BLaER1 treated with 17β-estradiol and CSF1 and Interleukin-3, amounts not matched to agents 10 nM and 100 nM (cell line): ENCODE results near the gene KCNT1.

Experiments
- H3K27ac ChIP-seq, 11 experiments: shearing (Covaris generic); formaldehyde crosslinking; 2 replicates each; pipeline ENCODE4 v1.8.1; 2022
- H3K27me3 ChIP-seq, 11 experiments: shearing (Covaris generic); formaldehyde crosslinking; 2 replicates each; pipeline ENCODE4 v1.8.1; 2022
- H3K36me3 ChIP-seq, 11 experiments: shearing (Covaris generic); formaldehyde crosslinking; 2 replicates each; pipeline ENCODE4 v1.8.1; 2022
- H3K4me1 ChIP-seq, 10 experiments: shearing (Covaris generic); formaldehyde crosslinking; 2 replicates each; pipeline ENCODE4 v1.8.1; 2022
- H3K4me2 ChIP-seq, 11 experiments: shearing (Covaris generic); formaldehyde crosslinking; 2 replicates each; pipeline ENCODE4 v1.8.1; 2022
- H3K4me3 ChIP-seq, 10 experiments: shearing (Covaris generic); formaldehyde crosslinking; 2 replicates each; pipeline ENCODE4 v1.8.1; 2022
- H3K9ac ChIP-seq, 11 experiments: shearing (Covaris generic); formaldehyde crosslinking; 2 replicates each; pipeline ENCODE4 v1.8.1; 2022
- H3K9me3 ChIP-seq, 11 experiments: shearing (Covaris generic); formaldehyde crosslinking; replicated peaks in 1 of 11; 2 replicates each; pipeline ENCODE4 v1.8.1; 2022
- H4K20me1 ChIP-seq, 11 experiments: shearing (Covaris generic); formaldehyde crosslinking; 2 replicates each; pipeline ENCODE4 v1.8.1; 2022
- Cebpa-rat ChIP-seq, 11 experiments: shearing (Covaris generic); IDR thresholded peaks; 2 replicates each; pipeline ENCODE4 v1.8.1; 2022

The KCNT1 gene

DNA sequence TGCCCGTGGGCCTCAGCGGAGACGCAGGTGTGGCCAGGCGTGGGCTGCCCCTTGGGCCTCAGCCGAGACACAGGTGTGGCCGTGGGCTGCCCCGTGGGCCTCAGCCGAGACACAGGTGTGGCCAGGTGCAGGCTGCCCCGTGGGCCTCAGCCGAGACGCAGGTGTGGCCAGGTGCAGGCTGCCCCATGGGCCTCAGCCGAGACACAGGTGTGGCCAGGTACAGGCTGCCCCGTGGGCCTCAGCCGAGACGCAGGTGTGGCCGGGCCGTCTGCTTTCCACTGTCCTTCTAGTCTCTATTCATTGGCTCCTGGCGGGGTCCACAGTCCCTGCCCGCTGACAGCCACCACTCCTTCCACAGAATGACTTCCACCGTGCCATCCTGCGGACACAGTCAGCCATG is 56.1 kb downstream of the KCNT1 start:
- Histone ChIP-seq H3K9ac (no peak overlapping the region; a peak in 1 of 22 replicates), H3K27me3 (no peaks in the 10 kb centered on the region)

DNA sequence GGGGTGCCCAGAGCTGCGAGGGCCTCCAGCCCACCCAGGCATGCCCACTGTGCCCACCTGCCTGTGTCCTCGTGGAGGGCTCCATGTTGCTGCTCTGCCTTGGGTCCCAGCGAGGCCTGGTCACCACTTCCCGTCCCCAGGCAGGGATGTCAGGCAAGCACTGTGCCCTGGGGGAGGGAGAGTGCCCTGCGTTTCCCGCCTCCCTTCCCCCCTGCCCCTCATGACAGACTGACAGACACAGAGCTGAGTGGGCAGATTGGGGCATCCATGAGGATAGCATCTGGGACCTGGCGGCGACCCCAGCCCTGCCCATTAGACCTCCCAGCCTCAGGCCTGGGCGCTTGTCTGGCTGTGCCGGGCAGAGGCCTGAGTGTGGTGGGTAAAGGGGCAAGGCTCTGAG is 56.9 kb downstream of the KCNT1 start:
- no peak overlapping the region for H3K4me3 ChIP-seq
- no peaks in the 10 kb centered on the region for H3K9me3 ChIP-seq
- H3K4me2 ChIP-seq: no peak overlapping the region
- peaks cover 0 to 5% (median 0%) of the 10 kb centered on the region in 10 experiments; a peak in 2 of 20 replicates for H3K4me1 ChIP-seq
- H3K36me3 ChIP-seq: no peaks in the 10 kb centered on the region
- TF ChIP-seq Cebpa-rat (IDR thresholded peaks at IDR 0.05): no peak
- no peaks in the 10 kb centered on the region for H3K27me3 ChIP-seq
- H3K27ac ChIP-seq: no peak overlapping the region
- H4K20me1 ChIP-seq: peaks cover 0 to 39% (median 0%) of the 10 kb centered on the region in 11 experiments; a peak in 2 of 22 replicates
- no peak overlapping the region for H3K9ac ChIP-seq

More for the DNA sequence above, 56.1 kb downstream of the KCNT1 start:
- H4K20me1 ChIP-seq: peaks cover 0 to 39% (median 0%) of the 10 kb centered on the region in 11 experiments; a peak in 2 of 22 replicates
- H3K4me3 ChIP-seq: no peak overlapping the region
- no peaks in the 10 kb centered on the region for H3K9me3 ChIP-seq
- no peak for TF ChIP-seq Cebpa-rat (IDR thresholded peaks at IDR 0.05)
- H3K4me1 ChIP-seq: peaks cover 0 to 5% (median 0%) of the 10 kb centered on the region in 10 experiments; a peak in 2 of 20 replicates
- no peak overlapping the region for H3K4me2 ChIP-seq
- H3K27ac ChIP-seq: no peak overlapping the region
- H3K36me3 ChIP-seq: no peaks in the 10 kb centered on the region

DNA sequence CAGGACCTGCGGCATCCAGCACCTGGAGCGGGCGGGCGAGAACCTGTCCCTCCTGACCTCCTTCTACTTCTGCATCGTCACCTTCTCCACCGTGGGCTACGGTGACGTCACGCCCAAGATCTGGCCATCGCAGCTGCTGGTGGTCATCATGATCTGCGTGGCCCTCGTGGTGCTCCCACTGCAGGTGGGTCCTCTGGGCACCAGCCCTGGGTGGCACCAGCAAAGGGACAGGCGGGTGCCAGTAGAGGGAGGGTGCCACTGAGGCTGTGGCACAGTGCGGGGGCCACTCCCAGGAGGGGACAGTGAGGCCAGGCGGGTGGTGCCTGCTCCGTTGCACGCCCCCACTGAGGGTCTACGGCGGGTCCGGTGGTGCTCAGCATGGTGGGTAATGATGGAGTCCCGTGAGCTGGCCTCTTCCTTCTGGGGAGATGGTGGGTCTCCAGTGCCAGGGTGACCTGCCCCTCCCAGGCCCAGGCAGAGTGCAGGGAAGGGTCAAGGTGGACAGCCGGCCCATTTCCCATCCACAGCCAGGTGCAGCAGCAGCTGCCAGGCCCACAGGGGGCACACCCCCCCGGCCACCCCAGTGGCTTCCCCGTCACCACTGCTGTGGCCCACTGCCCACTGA is 57.8 kb downstream of the KCNT1 start:
- H3K4me3 ChIP-seq: no peak overlapping the region
- H3K9me3 ChIP-seq: peaks cover 0 to 3% (median under 1%) of the 10 kb centered on the region in 11 experiments; a peak in 12 of 22 replicates
- H3K4me1 ChIP-seq: peaks cover 0 to under 1% (median 0%) of the 10 kb centered on the region in 10 experiments; a peak in 1 of 20 replicates
- H3K4me2 ChIP-seq: no peak overlapping the region
- H3K27me3 ChIP-seq: no peaks in the 10 kb centered on the region
- no peak for TF ChIP-seq Cebpa-rat (IDR thresholded peaks at IDR 0.05)
- H3K9ac ChIP-seq: no peak overlapping the region
- H3K27ac ChIP-seq: no peak overlapping the region
- H3K36me3 ChIP-seq: no peaks in the 10 kb centered on the region
- peaks cover 0 to 39% (median 0%) of the 10 kb centered on the region in 11 experiments; a peak in 2 of 22 replicates for H4K20me1 ChIP-seq

DNA sequence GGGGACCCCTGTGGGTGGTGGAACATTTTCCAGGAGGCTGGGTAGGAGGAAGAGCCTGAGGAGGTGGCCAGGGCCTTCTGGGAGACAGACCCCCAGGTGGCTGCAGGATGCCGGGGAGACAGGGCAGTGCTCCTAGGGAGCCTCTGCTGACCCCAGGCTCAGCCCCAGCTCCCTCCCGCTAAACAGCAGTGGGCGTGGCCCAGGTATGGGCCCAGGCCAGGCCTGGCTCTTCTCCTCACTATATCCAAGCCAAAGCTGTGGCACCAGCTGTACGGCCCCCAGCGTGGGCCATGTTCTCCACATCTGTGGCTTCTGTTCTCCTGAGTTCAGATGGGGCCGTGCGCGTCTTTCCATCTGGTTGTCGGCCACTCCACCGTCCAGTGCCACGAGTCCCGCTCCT is 58.5 kb downstream of the KCNT1 start:
- Histone ChIP-seq H3K27ac (no peak overlapping the region), H3K36me3 (no peaks in the 10 kb centered on the region), H3K4me3 (no peak overlapping the region), H3K4me2 (no peak overlapping the region), H3K9me3 (peaks cover 4 to 10% (median 8%) of the 10 kb centered on the region in 11 experiments; a peak in 21 of 22 replicates), H3K4me1 (no peaks in the 10 kb centered on the region), H3K9ac (no peak overlapping the region), H3K27me3 (no peaks in the 10 kb centered on the region), H4K20me1 (peaks cover 0 to 39% (median 0%) of the 10 kb centered on the region in 11 experiments; a peak in 2 of 22 replicates)
- no peak for TF ChIP-seq Cebpa-rat (IDR thresholded peaks at IDR 0.05)

DNA sequence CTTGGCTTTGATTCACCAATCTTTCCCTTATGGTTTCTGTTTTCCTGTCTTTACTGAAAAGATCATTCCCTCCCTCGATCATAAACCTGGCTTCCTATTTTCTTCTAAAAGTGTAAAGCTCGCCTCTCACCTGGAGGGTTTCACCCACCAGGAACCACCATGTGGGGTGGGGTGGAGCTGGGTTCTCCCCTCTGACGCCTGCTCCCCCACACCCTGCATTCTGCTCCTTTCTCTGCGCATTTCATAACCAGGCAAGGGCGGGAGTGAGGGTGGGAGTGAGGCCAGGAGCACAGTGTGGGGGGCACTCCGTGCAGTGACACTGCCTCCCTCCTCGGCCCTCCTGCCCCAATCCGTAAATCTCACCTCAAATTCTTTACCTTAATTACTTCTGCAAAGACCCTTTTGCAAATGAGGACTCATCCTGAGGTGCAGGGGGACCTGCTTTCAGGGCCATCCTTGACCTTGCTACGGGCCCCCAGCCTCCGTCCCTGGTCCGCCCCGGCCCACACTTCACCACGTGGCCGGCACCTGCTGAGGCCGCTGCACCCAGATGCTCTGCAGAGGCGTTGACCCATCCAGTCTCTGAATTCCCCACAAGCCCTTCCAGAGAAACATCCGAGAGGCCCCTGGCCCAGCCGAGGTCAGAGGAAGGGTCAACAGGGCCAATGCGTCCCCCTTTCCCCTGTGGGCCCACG is 59.3 kb downstream of the KCNT1 start:
- H3K27ac ChIP-seq: no peak overlapping the region
- H3K4me3 ChIP-seq: no peak overlapping the region
- no peaks in the 10 kb centered on the region for H3K27me3 ChIP-seq
- H3K9me3 ChIP-seq: peaks cover 12 to 18% (median 16%) of the 10 kb centered on the region in 11 experiments
- TF ChIP-seq Cebpa-rat (IDR thresholded peaks at IDR 0.05): no peak
- no peaks in the 10 kb centered on the region for H3K4me1 ChIP-seq
- no peak overlapping the region for H3K4me2 ChIP-seq
- H3K36me3 ChIP-seq: no peaks in the 10 kb centered on the region
- H4K20me1 ChIP-seq: peaks cover 0 to 39% (median 0%) of the 10 kb centered on the region in 11 experiments; a peak in 2 of 22 replicates
- H3K9ac ChIP-seq: no peak overlapping the region

DNA sequence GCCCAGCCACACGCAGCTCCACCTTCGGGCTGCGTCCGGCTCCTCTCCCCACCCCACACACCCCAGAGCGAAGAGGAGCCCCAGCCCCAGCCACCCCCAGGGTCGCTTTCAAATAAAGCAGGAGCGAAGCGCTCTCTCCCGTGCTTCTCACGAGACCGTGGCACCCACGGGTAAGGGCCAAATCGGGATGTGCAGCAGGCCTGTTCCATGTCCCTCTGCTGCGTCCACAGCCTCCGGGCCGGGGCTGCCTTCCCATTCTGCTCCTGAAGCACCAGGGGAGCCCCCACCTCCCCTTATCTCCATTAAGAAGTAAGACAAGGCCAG is 59.8 kb downstream of the KCNT1 start:
- Histone ChIP-seq H3K4me1 (no peaks in the 10 kb centered on the region), H3K27me3 (no peaks in the 10 kb centered on the region), H3K9me3 (peaks cover 18 to 23% (median 21%) of the 10 kb centered on the region in 11 experiments), H3K4me2 (no peak overlapping the region), H4K20me1 (peaks cover 0 to 39% (median 0%) of the 10 kb centered on the region in 11 experiments; a peak in 2 of 22 replicates), H3K27ac (no peak overlapping the region), H3K9ac (no peak overlapping the region), H3K36me3 (no peaks in the 10 kb centered on the region), H3K4me3 (no peak overlapping the region)
- TF ChIP-seq Cebpa-rat (IDR thresholded peaks at IDR 0.05): no peak

DNA sequence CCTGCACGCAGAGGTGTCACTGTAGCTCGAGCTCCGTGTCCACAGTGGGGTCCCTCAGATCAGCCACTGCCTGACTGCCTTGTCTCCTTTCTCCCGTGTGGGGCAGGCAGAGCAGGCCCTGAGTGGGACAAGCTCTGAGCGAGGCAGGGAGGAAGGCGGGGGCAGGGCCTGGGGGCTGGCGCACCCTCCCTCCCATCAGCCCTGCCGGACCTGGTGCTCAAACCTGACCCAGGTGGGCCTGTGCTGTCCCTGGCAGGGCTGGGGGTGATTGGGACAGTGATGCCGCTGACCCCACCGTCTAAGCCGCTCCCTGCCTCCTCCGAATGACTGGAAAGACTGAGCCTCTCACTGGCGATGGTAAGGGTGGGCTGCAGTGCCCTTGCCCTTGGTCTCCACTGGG is 60.9 kb downstream of the KCNT1 start:
- Histone ChIP-seq H3K9ac (no peak overlapping the region), H3K27ac (no peak overlapping the region), H3K4me3 (no peak overlapping the region), H3K4me2 (no peak overlapping the region), H4K20me1 (peaks cover 0 to 39% (median 0%) of the 10 kb centered on the region in 11 experiments; a peak in 2 of 22 replicates), H3K27me3 (no peaks in the 10 kb centered on the region), H3K36me3 (no peaks in the 10 kb centered on the region), H3K4me1 (no peaks in the 10 kb centered on the region), H3K9me3 (peaks cover 22 to 32% (median 27%) of the 10 kb centered on the region in 11 experiments)
- no peak for TF ChIP-seq Cebpa-rat (IDR thresholded peaks at IDR 0.05)

DNA sequence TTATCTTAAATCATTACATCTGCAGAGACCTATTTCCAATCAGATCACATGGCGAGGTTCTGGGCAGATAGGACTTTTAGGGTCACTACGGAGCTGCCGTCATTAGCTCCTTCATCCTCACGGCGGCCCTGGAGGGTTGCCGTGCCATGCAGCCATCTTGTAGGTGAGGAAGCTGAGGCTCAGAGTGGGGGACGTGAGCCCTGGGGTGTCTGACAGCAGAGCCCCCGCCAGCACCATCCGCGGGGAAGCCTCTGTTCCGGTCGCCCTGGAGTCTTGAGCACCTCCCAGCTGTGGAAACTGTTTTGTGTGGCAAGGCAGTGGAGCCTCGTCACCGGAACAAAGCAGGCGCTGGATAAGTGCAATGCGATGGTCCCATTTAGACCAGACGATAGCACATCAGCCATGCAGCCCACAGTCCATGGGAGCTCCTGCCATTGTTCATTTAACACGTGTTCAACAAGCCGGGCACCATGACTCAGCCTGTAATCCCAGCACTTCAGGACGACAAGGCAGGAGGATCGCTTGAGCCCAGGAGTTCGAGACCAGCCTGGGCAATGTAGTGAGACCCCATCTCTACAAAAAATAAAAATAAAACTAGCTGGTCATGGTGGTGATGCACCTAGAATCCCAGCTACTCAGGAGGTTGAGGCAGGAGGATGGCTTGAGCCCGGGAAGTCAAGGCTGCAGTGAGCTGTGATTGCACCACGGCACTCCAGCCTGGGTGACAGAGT is 61.9 kb downstream of the KCNT1 start:
- Histone ChIP-seq H3K36me3 (no peaks in the 10 kb centered on the region), H3K4me2 (no peak overlapping the region), H3K9me3 (peaks cover 22 to 32% (median 27%) of the 10 kb centered on the region in 11 experiments), H3K4me3 (no peak overlapping the region), H3K27me3 (no peaks in the 10 kb centered on the region), H3K27ac (no peak overlapping the region), H3K9ac (no peak overlapping the region), H3K4me1 (no peaks in the 10 kb centered on the region), H4K20me1 (peaks cover 0 to 29% (median 0%) of the 10 kb centered on the region in 11 experiments; a peak in 1 of 22 replicates)
- TF ChIP-seq Cebpa-rat (IDR thresholded peaks at IDR 0.05): no peak

DNA sequence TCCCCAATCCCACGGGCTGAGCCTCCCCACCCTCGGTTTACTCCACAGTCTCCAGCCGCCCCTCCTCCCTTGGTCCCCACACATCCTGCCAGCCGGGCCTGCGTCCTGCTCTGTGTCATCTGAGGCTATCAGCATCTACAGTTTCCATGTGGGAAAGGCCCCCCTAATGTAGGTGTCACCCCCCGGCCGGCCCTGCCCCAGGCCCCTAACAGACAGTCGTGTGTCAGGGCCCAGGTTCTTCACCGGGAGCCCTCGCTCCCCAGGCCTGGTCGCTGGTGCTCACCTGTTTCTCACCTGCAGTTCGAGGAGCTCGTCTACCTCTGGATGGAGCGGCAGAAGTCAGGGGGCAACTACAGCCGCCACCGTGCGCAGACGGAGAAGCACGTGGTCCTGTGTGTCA is 62.7 kb downstream of the KCNT1 start:
- H3K4me3 ChIP-seq: no peak overlapping the region

More for the DNA sequence above, 62.7 kb downstream of the KCNT1 start:
- Histone ChIP-seq H3K36me3 (no peaks in the 10 kb centered on the region), H3K27ac (no peak overlapping the region), H3K4me2 (no peak overlapping the region), H3K9ac (no peak overlapping the region), H3K9me3 (peaks cover 22 to 32% (median 27%) of the 10 kb centered on the region in 11 experiments), H3K4me1 (no peaks in the 10 kb centered on the region), H4K20me1 (peaks cover 0 to 20% (median 0%) of the 10 kb centered on the region in 11 experiments; a peak in 1 of 22 replicates), H3K27me3 (no peaks in the 10 kb centered on the region)
- TF ChIP-seq Cebpa-rat (IDR thresholded peaks at IDR 0.05): no peak
